H1 (cell line): ENCODE results near the gene CEP128. TPM values are rescaled to one million over a fixed set of nuclear protein-coding genes. Genes with fewer than 3 reads are reported as not detected.

Experiments used
- CTCF ChIA-PET: fragments of 300-600 bp; sonication (Branson Sonifier 250); formaldehyde crosslinking; loops from one replicate; lab custom pipeline; 2021; ENCODE audit not compliant: partially characterized antibody; lab: Charles Lee
- POLR2A ChIA-PET: fragments of 300-600 bp; sonication (Branson Sonifier 250); formaldehyde crosslinking; loops from one replicate; lab custom pipeline; 2021; ENCODE audit warnings: inconsistent platforms; ENCODE audit not compliant: partially characterized antibody; lab: Charles Lee
- DNase-seq, 2 experiments: peaks; one replicate each; pipeline versions ENCODE4 v3.0.0 to v3.0.0-alpha.2; 2010 to 2022; ENCODE audit warnings: low spot score in 2 of 2, low read depth in 1 of 2, mixed read lengths in 1 of 2
- FAIRE-seq: peaks from 2 replicates; lab custom pipeline; 2011; peaks lifted over from hg19 to GRCh38; lab: Jason Lieb, UNC
- H2AFZ ChIP-seq: 2 replicates; pipeline ENCODE4 v1.8.1; 2012; ENCODE audit warnings: low read length, inconsistent platforms
- H2AK5ac ChIP-seq: 2 replicates; pipeline ENCODE4 v1.6.1; 2013; ENCODE audit warnings: low read depth, low read length
- H2BK120ac ChIP-seq: replicated peaks from 2 replicates; pipeline ENCODE3; 2013; ENCODE audit warnings: low read depth, low read length, inconsistent platforms
- H2BK12ac ChIP-seq: 2 replicates; pipeline ENCODE4 v1.6.1; 2013; ENCODE audit warnings: low read depth, low read length
- H2BK15ac ChIP-seq: 2 replicates; pipeline ENCODE4 v1.6.1; 2013; ENCODE audit warnings: low read length
- H2BK20ac ChIP-seq: 2 replicates; pipeline ENCODE4 v1.6.1; 2013; ENCODE audit warnings: low read length
- H2BK5ac ChIP-seq: 2 replicates; pipeline ENCODE4 v1.6.1; 2013; ENCODE audit warnings: low read depth, low read length
- H3K14ac ChIP-seq: 2 replicates; pipeline ENCODE4 v1.6.1; 2013; ENCODE audit warnings: inconsistent platforms; ENCODE audit not compliant: insufficient read length
- H3K18ac ChIP-seq: 2 replicates; pipeline ENCODE4 v1.6.1; 2013; ENCODE audit warnings: low read length; ENCODE audit errors: extremely low read depth
- H3K23ac ChIP-seq: 2 replicates; pipeline ENCODE4 v1.6.1; 2013; ENCODE audit warnings: inconsistent platforms; ENCODE audit not compliant: insufficient read length
- H3K23me2 ChIP-seq: 2 replicates; pipeline ENCODE4 v1.6.1; 2013; ENCODE audit warnings: low read depth, low read length
- H3K27ac ChIP-seq: 2 replicates; pipeline ENCODE4 v1.6.1; 2011; ENCODE audit warnings: low read depth, low read length, inconsistent platforms
- H3K27me3 ChIP-seq, 4 experiments: replicated peaks in 1 of 4; 1 replicate in 1 of 4; 2 replicates in 3 of 4; pipeline versions ENCODE4 v1.6.1 to v1.8.1; 2011 to 2013; ENCODE audit warnings: low read length in 3 of 4, mild to moderate bottlenecking in 3 of 4, inconsistent platforms in 2 of 4, mixed read lengths in 2 of 4, moderate library complexity in 1 of 4; ENCODE audit not compliant: control insufficient read depth in 3 of 4, insufficient read depth in 3 of 4; ENCODE audit errors: extremely low read depth in 1 of 4
- H3K36me3 ChIP-seq, 4 experiments: 2 replicates each; pipeline versions ENCODE4 v1.6.1 to v1.8.1; 2011 to 2013; ENCODE audit warnings: mild to moderate bottlenecking in 4 of 4, low read length in 3 of 4, moderate library complexity in 2 of 4, control low read depth in 1 of 4, inconsistent platforms in 1 of 4; ENCODE audit not compliant: insufficient read depth in 4 of 4, control insufficient read depth in 2 of 4
- H3K4ac ChIP-seq: replicated peaks from 2 replicates; pipeline ENCODE3; 2013; ENCODE audit warnings: low read length, low read depth, mixed read lengths, inconsistent platforms; ENCODE audit not compliant: insufficient read length
- H3K4me1 ChIP-seq, 4 experiments: replicated peaks in 1 of 4; 1 replicate in 1 of 4; 2 replicates in 3 of 4; pipeline versions ENCODE4 v1.6.1 to v1.8.1; 2011 to 2013; ENCODE audit warnings: low read length in 3 of 4, inconsistent platforms in 2 of 4, mixed read lengths in 1 of 4; ENCODE audit not compliant: insufficient read depth in 4 of 4, control insufficient read depth in 3 of 4
- H3K4me2 ChIP-seq, 2 experiments: 2 replicates each; pipeline versions ENCODE4 v1.6.1 to v1.8.1; 2011 to 2013; ENCODE audit warnings: low read depth in 2 of 2, low read length in 2 of 2, control low read depth in 1 of 2, inconsistent platforms in 1 of 2, mild to moderate bottlenecking in 1 of 2; ENCODE audit not compliant: insufficient read depth in 1 of 2
- H3K4me3 ChIP-seq, 4 experiments: fragments of 200-600, 300-600 bp in 1 of 4; sonication (generic), shearing (Covaris generic), sonication (Bioruptor Twin) in 1 of 4; 2 replicates each; pipeline versions ENCODE4 v1.5.1 to v1.8.1; 2011 to 2016; ENCODE audit warnings: low read length in 4 of 4, low read depth in 3 of 4, control low read depth in 2 of 4, inconsistent platforms in 2 of 4, mild to moderate bottlenecking in 2 of 4, mixed read lengths in 1 of 4, moderate library complexity in 1 of 4; ENCODE audit not compliant: insufficient read depth in 2 of 4; ENCODE audit errors: extremely low read depth in 1 of 4
- H3K56ac ChIP-seq: replicated peaks from 2 replicates; pipeline ENCODE3; 2013; ENCODE audit warnings: low read depth, mild to moderate bottlenecking, mixed read lengths, low read length, inconsistent platforms; ENCODE audit not compliant: insufficient read length
- H3K79me1 ChIP-seq: 2 replicates; pipeline ENCODE4 v1.6.1; 2013; ENCODE audit warnings: low read depth, low read length, control low read depth
- H3K79me2 ChIP-seq, 2 experiments: 2 replicates each; pipeline versions ENCODE4 v1.6.1 to v1.8.1; 2012 to 2013; ENCODE audit warnings: low read length in 2 of 2, mild to moderate bottlenecking in 2 of 2, inconsistent platforms in 1 of 2; ENCODE audit not compliant: insufficient read depth in 2 of 2, control insufficient read depth in 1 of 2
- H3K9ac ChIP-seq, 4 experiments: replicated peaks in 1 of 4; 1 replicate in 1 of 4; 2 replicates in 3 of 4; pipeline versions ENCODE4 v1.6.1 to v1.8.1; 2011 to 2013; ENCODE audit warnings: low read depth in 3 of 4, low read length in 3 of 4, control low read depth in 2 of 4, mild to moderate bottlenecking in 2 of 4, moderate library complexity in 2 of 4, inconsistent platforms in 1 of 4; ENCODE audit errors: extremely low read depth in 1 of 4
- H3K9me3 ChIP-seq, 2 experiments: 2 replicates each; pipeline versions ENCODE4 v1.6.1 to v1.8.1; 2012 to 2013; ENCODE audit warnings: mild to moderate bottlenecking in 2 of 2, moderate library complexity in 2 of 2, control low read depth in 1 of 2, inconsistent platforms in 1 of 2, low read depth in 1 of 2, low read length in 1 of 2, mixed read lengths in 1 of 2; ENCODE audit not compliant: insufficient read depth in 2 of 2
- H4K20me1 ChIP-seq, 2 experiments: replicated peaks in 1 of 2; 2 replicates each; pipeline versions ENCODE3 to v1.8.1; 2011 to 2013; ENCODE audit warnings: inconsistent platforms in 2 of 2, low read length in 2 of 2, mild to moderate bottlenecking in 1 of 2; ENCODE audit not compliant: insufficient read depth in 2 of 2, control insufficient read depth in 1 of 2
- H4K5ac ChIP-seq: 2 replicates; pipeline ENCODE4 v1.6.1; 2013; ENCODE audit warnings: low read length, low read depth, mixed read lengths, inconsistent platforms; ENCODE audit not compliant: insufficient read length
- H4K8ac ChIP-seq: 2 replicates; pipeline ENCODE4 v1.8.0; 2013; ENCODE audit warnings: mild to moderate bottlenecking, moderate library complexity, low read length, inconsistent platforms; ENCODE audit not compliant: insufficient read depth; ENCODE audit errors: extremely low read depth
- H4K91ac ChIP-seq: replicated peaks from 2 replicates; pipeline ENCODE3; 2013; ENCODE audit warnings: low read length, mixed read lengths, inconsistent platforms; ENCODE audit not compliant: insufficient read length
- ASH2L ChIP-seq: fragments of 200-600, 300-600 bp; sonication (generic); IDR thresholded peaks from one replicate; pipeline ENCODE4 v1.7.1; 2017; ENCODE audit warnings: low read length
- EP300 ChIP-seq, 2 experiments: IDR thresholded peaks; 1 replicate in 1 of 2; 2 replicates in 1 of 2; pipeline ENCODE4 v1.6.1; 2011 to 2012; ENCODE audit warnings: low read depth in 2 of 2, low read length in 2 of 2, mild to moderate bottlenecking in 2 of 2, borderline replicate concordance in 1 of 2, inconsistent platforms in 1 of 2, moderate library complexity in 1 of 2
- HDAC2 ChIP-seq, 2 experiments: fragments of 300-600 bp in 1 of 2; sonication (generic) in 1 of 2; IDR thresholded peaks; 2 replicates each; pipeline ENCODE4 v1.6.1; 2011 to 2012; ENCODE audit warnings: low read depth in 2 of 2, low read length in 2 of 2, mild to moderate bottlenecking in 2 of 2, moderate library complexity in 2 of 2, borderline replicate concordance in 1 of 2, inconsistent platforms in 1 of 2
- KDM1A ChIP-seq: fragments of 200-600, 300-600 bp; sonication (generic); IDR thresholded peaks from 2 replicates; pipeline ENCODE4 v1.7.1; 2016; ENCODE audit warnings: mild to moderate bottlenecking, low read length, borderline replicate concordance
- KDM4A ChIP-seq: IDR thresholded peaks from one replicate; pipeline ENCODE4 v1.7.1; 2012; ENCODE audit warnings: low read depth, mild to moderate bottlenecking, moderate library complexity, low read length, inconsistent platforms; ENCODE audit not compliant: severe bottlenecking
- KDM5A ChIP-seq: fragments of 200-600 bp; IDR thresholded peaks from 2 replicates; pipeline ENCODE4 v1.7.1; 2012; ENCODE audit warnings: mild to moderate bottlenecking, low read length, inconsistent platforms, mixed read lengths
- NRF1 ChIP-seq: IDR thresholded peaks from 2 replicates; pipeline ENCODE4 v1.6.1; 2011; ENCODE audit warnings: mild to moderate bottlenecking, low read depth, low read length, improper control_type of control experiment
- POLR2A ChIP-seq, 2 experiments: IDR thresholded peaks; 1 replicate in 1 of 2; 2 replicates in 1 of 2; pipeline ENCODE4 v1.6.1; 2011; ENCODE audit warnings: low read depth in 2 of 2, low read length in 2 of 2, mild to moderate bottlenecking in 2 of 2; ENCODE audit errors: control extremely low read depth in 1 of 2
- POU5F1 ChIP-seq: IDR thresholded peaks from 2 replicates; pipeline ENCODE4 v1.6.1; 2011; ENCODE audit warnings: low read depth, mild to moderate bottlenecking, low read length, moderate library complexity
- RXRA ChIP-seq: IDR thresholded peaks from 2 replicates; pipeline ENCODE4 v1.6.1; 2011; ENCODE audit warnings: low read depth, mild to moderate bottlenecking, low read length, moderate library complexity; ENCODE audit not compliant: insufficient read depth
- SIRT6 ChIP-seq: IDR thresholded peaks from one replicate; pipeline ENCODE4 v1.7.1; 2012; ENCODE audit warnings: low read length, inconsistent platforms
- WGBS, 2 experiments: shearing (Covaris generic) in 1 of 2; methylation state at CpG; one replicate each; pipeline versions ENCODE4 v1.1.6 to v1.1.7; 2013 to 2015; ENCODE audit warnings: low lambda C conversion rate in 2 of 2, mixed read lengths in 2 of 2, inconsistent platforms in 1 of 2, low coverage in 1 of 2, missing lambda C conversion rate in 1 of 2; ENCODE audit not compliant: insufficient replicate concordance in 2 of 2, insufficient coverage in 1 of 2, insufficient read length in 1 of 2; ENCODE audit errors: extremely low coverage in 1 of 2, missing lambda C conversion rate in 1 of 2; 5-methylcytosine and 5-hydroxymethylcytosine counted together
- polyA plus RNA-seq, 7 experiments: library from polyadenylated mRNA; depleted of rRNA in 3 of 7; stranded (reverse) in 5 of 7; unstranded in 2 of 7; fragments of >200 nt in 5 of 7; fragments of 200-250 nt in 2 of 7; gene quantifications; 1 replicate in 5 of 7; 2 replicates in 1 of 7; 4 replicates in 1 of 7; pipeline versions ENCODE4 v1.2.1 to v1.2.3, GENCODE V29; 2011 to 2013; ENCODE audit warnings: missing spikeins in 2 of 7, mixed read lengths in 2 of 7
- total RNA-seq: library from RNA; stranded (reverse); fragmentation: NEBNext Ultra II Directional; extraction: Animal tissue kit (Norgen Biotek cat#: 25700); gene quantifications from 2 replicates; pipeline ENCODE4 v1.2.1, GENCODE V29; 2021
- TF ChIP-seq, protein P1 (sequence below): IDR thresholded peaks from 2 replicates; pipeline ENCODE4 v1.6.1; 2011; ENCODE audit warnings: low read depth, mild to moderate bottlenecking, low read length; ENCODE audit not compliant: insufficient read depth

The CEP128 gene
- total and polyA plus RNA-seq, 2 of the 8 experiments (the other 6 are each of a cell fraction or from before 2014, with no cell fraction given), result 1.9 to 17.0 TPM

DNA sequence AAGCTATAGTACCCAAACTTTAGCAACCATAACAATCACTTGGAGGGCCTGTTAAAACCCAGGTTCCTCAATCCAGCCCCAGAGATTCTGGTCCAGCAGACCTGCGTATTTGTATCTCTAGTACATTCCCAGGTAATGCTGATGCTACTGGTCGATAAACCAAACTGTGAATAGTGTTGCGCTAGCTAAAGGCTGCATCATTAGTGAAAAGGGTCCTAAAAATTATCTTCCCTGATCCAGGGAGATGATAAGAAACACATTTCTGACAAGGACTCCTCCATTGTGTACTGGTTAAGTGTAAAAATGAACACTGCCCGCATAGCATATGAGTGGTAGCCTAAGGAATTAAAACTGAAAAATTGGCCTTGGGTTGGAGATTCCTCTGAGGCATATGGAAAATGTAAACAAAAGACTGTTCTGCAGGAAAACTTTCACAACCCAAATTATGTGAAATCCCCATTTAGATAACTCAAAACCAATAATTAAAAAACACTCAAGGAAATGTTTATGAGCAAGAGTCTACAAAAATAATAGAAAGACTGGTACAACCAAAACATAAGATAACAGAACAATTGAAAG lies 322.7 kb downstream of the CEP128 start:
- Histone ChIP-seq H3K23me2 (no peaks in the 10 kb centered on the region), H3K4me3 (no peak overlapping the region), H3K9me3 (no peaks in the 10 kb centered on the region), H3K36me3 (no peaks in the 10 kb centered on the region), H2BK120ac (no peak overlapping the region), H3K56ac (no peak overlapping the region), H3K23ac (no peak overlapping the region), H4K5ac (no peak overlapping the region), H2BK15ac (no peak overlapping the region), H3K79me2 (no peaks in the 10 kb centered on the region), H2BK5ac (no peak overlapping the region), H4K20me1 (peaks cover 0 to 1% of the 10 kb centered on the region in 2 experiments), H2BK12ac (no peak overlapping the region), H3K27ac (no peak overlapping the region), H3K4ac (no peak overlapping the region), H4K8ac (no peak overlapping the region), H3K79me1 (no peaks in the 10 kb centered on the region), H3K9ac (no peak overlapping the region), H3K18ac (no peak overlapping the region), H4K91ac (no peak overlapping the region), H2AFZ (no peak overlapping the region), H3K27me3 (no peaks in the 10 kb centered on the region), H3K4me2 (no peak overlapping the region), H2AK5ac (no peak overlapping the region), H2BK20ac (no peak overlapping the region), H3K14ac (no peak overlapping the region), H3K4me1 (no peaks in the 10 kb centered on the region)
- DNase-seq, result no peak
- POLR2A ChIA-PET, result no interaction called here
- CTCF ChIA-PET, result interaction anchor here (1.7 kb wide), 1 partner anchor 17 kb away, joined by 4 read pairs; no protein-coding TSS in a partner anchor
- no peak for FAIRE-seq
- 93% methylated on average over 4 of the region's 4 CpGs; no CpG with 5 or more reads in 1 of the 2 experiments for WGBS, 2 experiments
- no peak for TF ChIP-seq EP300 (IDR thresholded peaks at IDR 0.05; ENCODE audit: borderline replicate concordance in 1 of 2, low read depth in 2 of 2, low read length in 2 of 2)
- no peak for TF ChIP-seq POLR2A (IDR thresholded peaks at IDR 0.05; ENCODE audit: control extremely low read depth in 1 of 2, low read depth in 2 of 2, low read length in 2 of 2)
- no peak for TF ChIP-seq SIRT6
- TF ChIP-seq ASH2L, result no peak
- no peak for TF ChIP-seq RXRA
- TF ChIP-seq, protein P1, sequence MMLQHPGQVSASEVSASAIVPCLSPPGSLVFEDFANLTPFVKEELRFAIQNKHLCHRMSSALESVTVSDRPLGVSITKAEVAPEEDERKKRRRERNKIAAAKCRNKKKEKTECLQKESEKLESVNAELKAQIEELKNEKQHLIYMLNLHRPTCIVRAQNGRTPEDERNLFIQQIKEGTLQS, result no peak
- no peak for TF ChIP-seq NRF1
- no peak for TF ChIP-seq KDM5A
- TF ChIP-seq KDM1A, result no peak
- TF ChIP-seq KDM4A, result no peak
- TF ChIP-seq POU5F1, result no peak
- no peak for TF ChIP-seq HDAC2 (IDR thresholded peaks at IDR 0.05; ENCODE audit: borderline replicate concordance in 1 of 2, low read depth in 2 of 2, low read length in 2 of 2)
